ENCODE results near the gene PPP3R2.

Gene PPP3R2

DNA sequence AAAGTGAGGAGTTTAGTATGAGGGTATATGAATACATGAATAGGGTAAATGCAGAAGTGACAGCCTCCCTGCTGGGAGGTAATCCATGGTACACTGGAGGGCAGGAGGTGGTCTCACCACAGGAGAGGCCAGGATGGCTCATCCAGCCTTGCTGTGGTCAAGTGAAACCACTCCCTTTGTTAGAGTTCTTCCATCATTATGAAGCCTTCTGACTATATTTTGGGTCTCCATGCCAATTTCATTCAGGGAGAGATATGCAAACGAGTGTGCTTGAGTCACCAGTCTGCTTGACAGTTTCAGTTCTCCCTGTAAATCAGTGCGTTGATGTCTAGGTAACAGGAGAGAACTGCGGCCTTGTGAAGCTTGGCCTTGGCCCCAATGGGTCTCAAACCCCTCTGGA is 16.4 kb downstream of the PPP3R2 start:
- TF ChIP-seq, protein P1, sequence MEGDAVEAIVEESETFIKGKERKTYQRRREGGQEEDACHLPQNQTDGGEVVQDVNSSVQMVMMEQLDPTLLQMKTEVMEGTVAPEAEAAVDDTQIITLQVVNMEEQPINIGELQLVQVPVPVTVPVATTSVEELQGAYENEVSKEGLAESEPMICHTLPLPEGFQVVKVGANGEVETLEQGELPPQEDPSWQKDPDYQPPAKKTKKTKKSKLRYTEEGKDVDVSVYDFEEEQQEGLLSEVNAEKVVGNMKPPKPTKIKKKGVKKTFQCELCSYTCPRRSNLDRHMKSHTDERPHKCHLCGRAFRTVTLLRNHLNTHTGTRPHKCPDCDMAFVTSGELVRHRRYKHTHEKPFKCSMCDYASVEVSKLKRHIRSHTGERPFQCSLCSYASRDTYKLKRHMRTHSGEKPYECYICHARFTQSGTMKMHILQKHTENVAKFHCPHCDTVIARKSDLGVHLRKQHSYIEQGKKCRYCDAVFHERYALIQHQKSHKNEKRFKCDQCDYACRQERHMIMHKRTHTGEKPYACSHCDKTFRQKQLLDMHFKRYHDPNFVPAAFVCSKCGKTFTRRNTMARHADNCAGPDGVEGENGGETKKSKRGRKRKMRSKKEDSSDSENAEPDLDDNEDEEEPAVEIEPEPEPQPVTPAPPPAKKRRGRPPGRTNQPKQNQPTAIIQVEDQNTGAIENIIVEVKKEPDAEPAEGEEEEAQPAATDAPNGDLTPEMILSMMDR (conservative IDR thresholded peaks at IDR 0.05; ENCODE audit: low read depth, low read length) = no peak
- H3K4me3 ChIP-seq (ENCODE audit: low read length) = no peak overlapping the region
- DNase-seq (ENCODE audit: low read depth) = no peak

DNA sequence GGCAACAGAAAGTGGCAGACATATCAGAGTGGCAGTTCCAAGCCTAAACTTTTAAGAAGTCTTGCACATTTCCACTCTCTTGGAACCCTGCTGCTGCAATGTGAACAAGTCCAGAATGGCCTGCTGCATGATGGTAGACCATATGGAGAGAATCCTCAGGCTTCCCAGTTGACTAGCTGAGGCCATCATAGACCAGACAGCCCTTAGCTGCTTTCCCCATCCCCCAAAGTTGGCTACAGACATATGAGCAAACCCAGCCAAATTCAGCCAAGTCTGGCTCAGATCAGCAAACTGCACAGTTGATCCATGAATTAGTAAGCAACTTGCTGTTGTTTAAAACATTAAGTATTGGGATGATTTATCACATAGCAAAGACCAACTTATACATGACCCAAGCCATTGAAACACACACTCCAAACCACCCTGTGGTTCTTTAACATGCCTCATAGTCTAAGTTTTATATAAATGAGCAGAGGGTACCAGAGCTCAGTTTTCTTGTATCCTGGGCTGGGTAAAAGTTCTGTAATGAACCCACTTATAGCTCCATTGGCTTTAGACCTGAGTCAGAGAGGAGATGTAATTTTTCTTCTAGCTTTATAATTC is 19.9 kb downstream of the PPP3R2 start:
- TF ChIP-seq, protein P1 (conservative IDR thresholded peaks at IDR 0.05; ENCODE audit: low read depth, low read length) = no peak

DNA sequence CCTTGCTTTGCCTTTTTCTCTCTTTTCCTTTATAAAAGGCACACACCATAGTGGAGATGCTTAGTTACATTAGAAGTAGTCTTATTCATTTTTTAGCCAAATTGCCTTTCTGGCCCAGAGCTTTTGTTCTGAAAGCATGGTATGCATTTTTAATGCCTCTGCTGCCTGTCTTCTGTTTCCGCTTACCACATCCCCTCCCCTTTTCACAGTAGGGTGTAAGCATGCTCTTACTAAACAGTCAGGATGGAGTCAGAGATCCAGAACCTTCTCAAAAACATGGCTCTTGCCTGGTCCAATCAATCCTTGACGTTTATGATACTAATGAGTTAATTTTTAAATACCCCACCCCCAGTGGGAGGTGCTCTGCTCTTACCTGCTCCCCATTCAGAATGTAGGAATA is 22.5 kb downstream of the PPP3R2 start:
- TF ChIP-seq, protein P1 (conservative IDR thresholded peaks at IDR 0.05; ENCODE audit: low read depth, low read length) = no peak
- no peak for DNase-seq (ENCODE audit: low read depth)
- H3K4me3 ChIP-seq (ENCODE audit: low read length) = no peak overlapping the region

More for the DNA sequence above, 19.9 kb downstream of the PPP3R2 start:
- no peak for DNase-seq (ENCODE audit: low read depth)
- no peak overlapping the region for H3K4me3 ChIP-seq (ENCODE audit: low read length)

DNA sequence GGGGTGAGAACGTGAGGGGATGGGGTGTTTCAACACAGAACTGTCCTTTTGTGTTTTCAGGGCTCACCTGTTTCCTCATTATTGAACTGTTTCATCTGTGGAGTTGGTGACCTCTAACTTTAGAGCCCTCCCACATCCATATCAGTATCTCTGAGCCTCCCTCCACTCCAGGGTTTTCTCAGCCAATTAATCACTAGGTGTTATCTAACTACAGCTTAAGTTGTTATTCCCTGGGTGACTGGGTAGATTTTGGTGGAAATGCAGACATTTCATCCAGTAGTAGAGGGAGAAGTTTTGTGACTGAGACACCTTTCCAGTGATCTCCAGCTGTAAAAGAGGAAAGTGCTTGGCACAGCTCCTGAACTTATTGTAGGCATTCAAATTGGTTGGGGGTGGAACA is 23.7 kb downstream of the PPP3R2 start:
- no peak for DNase-seq (ENCODE audit: low read depth)
- TF ChIP-seq, protein P1 (conservative IDR thresholded peaks at IDR 0.05; ENCODE audit: low read depth, low read length) = no peak
- H3K4me3 ChIP-seq (ENCODE audit: low read length) = no peak overlapping the region

DNA sequence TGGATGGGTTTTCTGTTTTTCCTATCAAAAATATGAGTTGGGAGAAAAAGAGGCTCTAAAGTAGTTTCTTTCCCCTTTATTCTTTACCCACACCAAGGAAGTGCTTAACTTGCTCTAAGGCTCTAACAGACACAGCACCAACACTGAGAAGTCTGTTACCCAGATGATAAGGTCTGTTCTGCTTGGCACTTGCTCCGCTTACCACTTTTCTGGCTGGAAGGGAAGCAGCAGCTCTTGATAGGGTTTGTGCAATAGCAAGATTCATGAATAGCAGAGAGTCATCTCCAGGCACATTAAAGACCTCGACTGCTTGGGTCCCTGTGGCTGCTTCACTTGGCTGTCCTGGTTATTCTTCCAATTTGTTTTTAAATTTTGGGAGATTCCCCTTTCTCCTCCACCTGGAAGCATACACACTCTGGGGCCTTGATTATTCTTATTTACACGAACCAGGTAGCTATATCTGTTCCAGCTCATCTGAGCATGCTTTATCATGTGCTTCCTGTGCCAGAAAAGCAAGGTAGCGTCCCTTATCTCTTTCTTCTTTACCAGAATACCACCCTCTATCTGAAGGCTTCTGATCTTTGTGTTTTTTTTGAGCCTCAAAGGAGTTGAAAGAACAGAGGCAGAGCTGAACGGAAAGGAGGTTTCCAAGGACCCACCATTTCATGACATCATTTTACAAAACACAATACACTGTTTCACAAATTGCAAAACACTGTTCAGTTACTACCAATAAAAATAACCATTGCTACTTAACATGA is 24.8 kb downstream of the PPP3R2 start:
- no peak overlapping the region for H3K4me3 ChIP-seq (ENCODE audit: low read length)
- no peak for DNase-seq (ENCODE audit: low read depth)
- TF ChIP-seq, protein P1 (conservative IDR thresholded peaks at IDR 0.05; ENCODE audit: low read depth, low read length) = no peak

DNA sequence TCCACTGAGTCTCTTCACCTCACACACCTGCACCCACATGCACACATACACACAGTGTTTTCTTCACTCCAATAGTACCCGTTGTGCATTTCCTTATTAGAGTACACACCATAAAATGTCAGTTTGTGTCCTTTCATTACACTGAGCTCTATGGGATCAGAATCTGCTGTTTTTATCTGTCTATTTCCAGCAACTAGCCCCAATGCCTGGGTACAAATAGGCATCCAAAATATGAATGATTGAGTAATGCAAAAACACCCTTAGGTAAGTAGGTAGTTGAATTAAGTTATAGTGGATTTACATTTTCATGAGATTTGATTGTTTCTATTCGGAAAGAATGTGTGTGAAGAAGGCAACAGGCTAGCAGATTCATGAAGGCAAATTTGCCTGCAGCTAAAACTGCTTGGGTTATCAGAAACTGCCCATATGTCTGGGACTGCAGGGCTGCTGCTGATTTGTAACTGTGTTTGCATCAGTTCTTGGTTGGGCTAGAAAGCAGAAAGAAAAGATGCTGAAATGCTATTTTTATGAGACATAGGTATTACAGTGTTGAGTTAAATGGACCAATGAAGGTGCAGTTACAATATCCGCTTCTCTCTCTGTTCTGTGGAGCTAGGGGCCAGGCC is 26.9 kb downstream of the PPP3R2 start:
- no peak overlapping the region for H3K4me3 ChIP-seq (ENCODE audit: low read length)
- TF ChIP-seq, protein P1 (conservative IDR thresholded peaks at IDR 0.05; ENCODE audit: low read depth, low read length) = no peak
- no peak for DNase-seq (ENCODE audit: low read depth)
